OCI-LY3 (cell line): ENCODE measurements around the gene NRXN3.

Experiments used
- H2AFZ ChIP-seq: fragments of 200-600, 300-600 bp; shearing (Covaris generic); 2 replicates; pipeline ENCODE4 v1.6.0; 2014; ENCODE audit warnings: antibody characterized with exemption, low read depth, low read length
- H3K27ac ChIP-seq: fragments of 200-600, 300-600 bp; sonication (generic); 2 replicates; pipeline ENCODE4 v1.5.1; 2014; ENCODE audit warnings: mild to moderate bottlenecking, low read length, moderate library complexity, mixed read lengths
- H3K27me3 ChIP-seq: fragments of 200-600, 300-600 bp; sonication (generic); 2 replicates; pipeline ENCODE4 v1.6.1; 2014; ENCODE audit warnings: low read depth, low read length, mixed read lengths
- H3K36me3 ChIP-seq: fragments of 200-600, 300-600 bp; sonication (generic); replicated peaks from 2 replicates; pipeline ENCODE3; 2014; ENCODE audit warnings: low read depth, low read length, mixed read lengths
- H3K4me1 ChIP-seq: fragments of 300-600, 200-600 bp; sonication (generic); 2 replicates; pipeline ENCODE4 v1.6.1; 2014; ENCODE audit warnings: low read length, mixed read lengths
- H3K4me2 ChIP-seq: fragments of 200-600, 300-600 bp; sonication (generic); 2 replicates; pipeline ENCODE4 v1.6.1; 2014; ENCODE audit warnings: low read length, mixed read lengths
- H3K4me3 ChIP-seq: fragments of 300-600, 200-600 bp; sonication (generic); 2 replicates; pipeline ENCODE4 v1.5.1; 2014; ENCODE audit warnings: antibody characterized with exemption, mild to moderate bottlenecking, low read length, moderate library complexity
- H3K79me2 ChIP-seq: fragments of 300-600, 200-600 bp; shearing (Covaris generic); 2 replicates; pipeline ENCODE4 v1.6.1; 2014; ENCODE audit warnings: mild to moderate bottlenecking, low read length, mixed read lengths
- H3K9ac ChIP-seq: fragments of 300-600, 200-600 bp; shearing (Covaris generic); 2 replicates; pipeline ENCODE4 v1.6.0; 2014; ENCODE audit warnings: mild to moderate bottlenecking, low read length, moderate library complexity
- H3K9me3 ChIP-seq: fragments of 200-600, 300-600 bp; shearing (Covaris generic); 2 replicates; pipeline ENCODE4 v1.6.1; 2014; ENCODE audit warnings: low read length, mixed read lengths; ENCODE audit not compliant: insufficient read depth
- H4K20me1 ChIP-seq: fragments of 200-600, 300-600 bp; sonication (generic); 2 replicates; pipeline ENCODE4 v1.6.1; 2016; ENCODE audit warnings: low read length, mixed read lengths; ENCODE audit not compliant: insufficient read depth
- CTCF ChIP-seq: fragments of 200-600, 300-600 bp; sonication (generic); IDR thresholded peaks from 2 replicates; pipeline ENCODE4 v1.5.1; 2014; ENCODE audit warnings: antibody characterized with exemption, low read length, low read depth
- EZH2phosphoT487 ChIP-seq: fragments of 200-600 bp; shearing (Covaris generic); IDR thresholded peaks from 2 replicates; pipeline ENCODE4 v1.6.1; 2018; ENCODE audit warnings: antibody characterized with exemption, mixed run types, low read depth

NRXN3 gene

GRCh38 chr14:79555429-79555828 lies 1385.3 kb downstream of the NRXN3 start:
- TF ChIP-seq CTCF, result no peak
- TF ChIP-seq EZH2phosphoT487, result no peak
- no peak overlapping the region for H3K4me2 ChIP-seq
- no peak overlapping the region for H3K9ac ChIP-seq
- no peaks in the 10 kb centered on the region for H3K27me3 ChIP-seq
- no peaks in the 10 kb centered on the region for H3K79me2 ChIP-seq
- no peaks in the 10 kb centered on the region for H3K36me3 ChIP-seq
- no peak overlapping the region for H2AFZ ChIP-seq
- no peaks in the 10 kb centered on the region for H3K4me1 ChIP-seq
- no peak overlapping the region for H3K4me3 ChIP-seq
- H3K27ac ChIP-seq, result no peak overlapping the region
- H3K9me3 ChIP-seq, result no peaks in the 10 kb centered on the region
- no peaks in the 10 kb centered on the region for H4K20me1 ChIP-seq

GRCh38 chr14:79557309-79557708 lies 1387.1 kb downstream of the NRXN3 start:
- Histone ChIP-seq H3K9ac (no peak overlapping the region), H3K4me1 (no peaks in the 10 kb centered on the region), H3K4me2 (no peak overlapping the region), H3K79me2 (no peaks in the 10 kb centered on the region), H4K20me1 (no peaks in the 10 kb centered on the region), H3K27me3 (no peaks in the 10 kb centered on the region), H2AFZ (no peak overlapping the region), H3K4me3 (no peak overlapping the region), H3K9me3 (no peaks in the 10 kb centered on the region), H3K36me3 (no peaks in the 10 kb centered on the region), H3K27ac (no peak overlapping the region)
- no peak for TF ChIP-seq CTCF
- TF ChIP-seq EZH2phosphoT487, result no peak

GRCh38 chr14:79562185-79562584 lies 1392.0 kb downstream of the NRXN3 start:
- Histone ChIP-seq H2AFZ (no peak overlapping the region), H3K9ac (no peak overlapping the region), H3K4me1 (no peaks in the 10 kb centered on the region), H4K20me1 (no peaks in the 10 kb centered on the region), H3K27me3 (no peaks in the 10 kb centered on the region), H3K36me3 (no peaks in the 10 kb centered on the region), H3K4me3 (no peak overlapping the region), H3K79me2 (no peaks in the 10 kb centered on the region), H3K9me3 (no peaks in the 10 kb centered on the region), H3K27ac (no peak overlapping the region), H3K4me2 (no peak overlapping the region)
- TF ChIP-seq EZH2phosphoT487 (no peak), CTCF (no peak)

- H3K4me3 ChIP-seq, result no peak overlapping the region
- TF ChIP-seq CTCF (no peak), EZH2phosphoT487 (no peak)
- no peak overlapping the region for H3K9ac ChIP-seq
- H3K27me3 ChIP-seq, result no peaks in the 10 kb centered on the region
- H2AFZ ChIP-seq, result no peak overlapping the region
- no peaks in the 10 kb centered on the region for H3K36me3 ChIP-seq
- H4K20me1 ChIP-seq, result no peaks in the 10 kb centered on the region
- no peaks in the 10 kb centered on the region for H3K9me3 ChIP-seq
- no peak overlapping the region for H3K4me2 ChIP-seq
- H3K4me1 ChIP-seq, result no peaks in the 10 kb centered on the region
- no peak overlapping the region for H3K27ac ChIP-seq
- H3K79me2 ChIP-seq, result no peaks in the 10 kb centered on the region
These were observed 1394.2 kb downstream of the NRXN3 start for GRCh38 chr14:79564371-79564770.
